IPS-NIHi7 (cell line): ENCODE measurements around the gene BRMS1L.
"Not testable (repeated sequence)": the region's sequence is repeated elsewhere in the genome, so short reads cannot be mapped to it uniquely, and the experiment has no call there.

ENCODE experiments used
- DNase-seq: peaks from one replicate; pipeline ENCODE4 v3.0.0; 2012; ENCODE audit warnings: mixed read lengths; ENCODE audit errors: extremely low spot score

Gene BRMS1L

DNA sequence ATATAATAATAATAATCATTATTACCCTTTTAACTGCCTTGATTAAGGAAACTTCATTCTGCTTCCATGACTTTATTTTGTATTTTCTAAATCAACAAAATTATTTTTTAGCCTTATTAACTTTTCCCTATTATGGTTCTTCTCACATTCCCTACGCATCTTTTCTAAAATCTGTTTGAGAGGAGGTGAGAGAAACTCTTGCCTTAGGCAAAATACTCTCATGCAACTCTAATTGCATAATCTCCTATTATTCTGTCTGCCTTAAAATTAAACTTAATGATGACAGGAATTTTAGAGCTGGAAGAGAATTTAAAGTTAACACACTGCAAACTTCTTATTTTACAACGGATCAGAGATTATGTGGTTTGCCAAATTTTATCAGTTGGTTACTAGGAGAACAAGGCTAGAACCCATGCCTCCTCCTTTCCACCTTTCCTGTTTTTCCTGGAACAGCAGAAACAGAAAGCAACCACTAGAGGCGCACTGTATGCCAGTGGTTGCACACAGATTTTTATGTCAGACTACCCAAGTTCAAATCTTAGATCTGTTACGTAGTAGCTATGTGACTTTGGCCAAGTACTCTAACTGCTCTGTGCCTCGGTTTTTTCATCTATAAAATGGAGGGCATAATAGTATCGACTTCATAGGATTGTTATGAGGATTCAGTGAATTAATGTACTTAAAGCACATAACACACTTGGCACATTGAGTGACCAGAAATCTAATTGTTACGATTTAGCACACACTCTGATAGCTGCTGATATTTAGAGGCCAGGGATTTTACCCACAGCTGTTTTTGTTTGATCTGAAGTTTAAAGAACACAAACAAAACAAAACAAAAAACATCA lies 4.3 kb upstream of the BRMS1L start:
- peak; percentile 26 for DNase-seq

GRCh38 chr14:35822501-35822900 lies 3.6 kb upstream of the BRMS1L start:
- no peak for DNase-seq

- not testable (repeated sequence) for DNase-seq
Observed at GRCh38 chr14:35824446-35825165, 1.5 kb upstream of the BRMS1L start.

GRCh38 chr14:35825968-35826217 lies 245 bp upstream of the BRMS1L start:
- no peak for DNase-seq

DNA sequence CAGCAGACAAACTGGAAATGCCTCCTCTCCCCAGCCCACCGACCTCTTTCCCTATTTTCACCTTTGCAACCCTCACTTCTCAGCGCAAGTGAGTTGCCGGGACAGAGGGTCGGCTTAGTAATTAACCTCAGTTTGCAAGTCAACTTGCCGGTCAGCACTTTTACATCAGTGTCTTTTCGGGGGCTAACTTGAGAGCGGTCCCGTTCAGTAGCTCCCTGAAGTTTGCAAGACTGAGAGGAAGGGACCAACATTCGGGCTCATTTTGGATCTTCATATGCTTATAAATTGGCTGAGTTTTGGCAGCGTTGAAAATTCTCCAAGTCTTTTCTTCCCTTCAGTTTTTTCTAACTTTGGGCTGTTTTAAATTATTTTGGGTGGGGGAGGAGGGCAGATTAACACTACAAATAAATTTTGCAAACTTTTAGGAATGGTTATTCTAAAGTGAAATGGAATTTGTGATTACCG lies 846 bp downstream of the BRMS1L start:
- no peak for DNase-seq

- DNase-seq = no peak
Observed at GRCh38 chr14:35827678-35828472, 1.7 kb downstream of the BRMS1L start.

DNA sequence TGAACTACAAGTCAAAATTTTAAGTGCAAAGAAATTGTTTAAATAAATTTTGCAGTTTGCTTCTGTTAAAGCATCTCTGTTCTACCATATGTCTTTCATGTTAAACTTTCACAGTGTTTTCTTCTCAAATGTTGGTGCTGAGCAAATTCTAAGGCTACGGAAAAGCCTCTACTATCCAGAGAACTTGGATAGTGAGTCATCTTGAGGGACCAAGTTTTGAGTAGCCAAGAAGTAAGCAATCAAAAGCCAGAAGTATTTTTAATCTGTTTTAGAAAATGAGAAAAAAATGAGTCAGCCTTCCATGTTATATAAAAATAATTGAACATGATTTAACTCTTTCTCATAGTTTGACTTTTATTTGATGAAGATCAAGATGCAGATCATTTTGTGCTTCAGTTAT lies 3.3 kb downstream of the BRMS1L start:
- no peak for DNase-seq

DNA sequence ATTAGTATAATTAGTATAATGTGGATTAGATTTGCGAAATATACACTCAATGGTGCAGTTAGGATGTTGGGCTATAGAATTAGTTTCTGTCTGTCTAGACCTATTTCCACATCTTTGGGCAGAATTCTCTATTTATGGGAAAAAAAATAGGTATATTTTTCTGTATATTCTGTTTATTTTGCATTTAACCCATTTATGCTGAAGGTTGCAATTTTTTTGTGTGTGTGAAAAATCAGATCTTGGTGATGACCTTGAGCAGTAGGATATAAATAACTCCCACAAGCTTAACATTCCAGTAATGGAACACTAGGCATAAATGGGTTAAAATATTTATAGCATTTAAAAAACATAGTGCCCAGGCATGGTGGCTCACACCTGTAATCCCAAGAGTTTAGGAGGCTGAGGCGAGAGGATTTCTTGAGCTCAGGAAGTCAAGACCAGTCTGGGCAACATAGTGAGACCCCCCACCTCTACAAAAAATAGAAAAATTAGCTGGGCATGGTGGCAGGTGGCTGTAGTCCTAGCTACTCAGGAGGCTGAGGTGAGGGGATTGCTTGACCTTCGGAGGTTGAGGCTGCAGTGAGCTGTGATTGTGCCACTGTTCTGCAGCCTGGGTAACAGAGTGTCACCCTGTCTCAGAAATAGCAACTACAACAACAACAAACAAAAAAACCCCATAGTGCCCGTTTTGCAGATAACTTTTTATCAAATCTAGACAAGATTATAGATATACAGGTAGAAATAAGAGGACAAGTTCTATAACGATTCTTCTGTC lies 9.3 kb downstream of the BRMS1L start:
- DNase-seq = no peak

DNA sequence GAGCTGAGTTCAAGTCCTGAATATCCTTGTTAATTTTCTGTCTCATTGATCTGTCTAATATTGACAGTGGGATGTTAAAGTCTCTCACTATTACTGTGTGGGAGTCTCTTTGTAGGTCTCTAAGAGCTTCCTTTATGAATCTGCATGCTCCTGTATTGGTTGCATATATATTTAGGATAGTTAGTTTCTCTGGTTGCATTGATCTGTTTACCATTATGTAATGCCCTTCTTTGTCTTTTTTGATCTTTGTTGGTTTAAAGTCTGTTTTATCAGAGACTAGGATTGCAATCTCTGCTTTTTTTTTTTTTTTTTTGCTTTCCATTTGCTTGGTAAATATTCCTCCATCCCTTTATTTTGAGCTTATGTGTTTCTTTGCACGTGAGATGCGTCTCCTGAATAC lies 15.6 kb downstream of the BRMS1L start:
- not testable (repeated sequence) for DNase-seq

- DNase-seq = not testable (repeated sequence)
Observed at GRCh38 chr14:35842245-35842644, 16.1 kb downstream of the BRMS1L start.

- no peak for DNase-seq
Observed at GRCh38 chr14:35844494-35844893, 18.4 kb downstream of the BRMS1L start.

GRCh38 chr14:35847636-35848035 lies 21.5 kb downstream of the BRMS1L start:
- DNase-seq = no peak

DNA sequence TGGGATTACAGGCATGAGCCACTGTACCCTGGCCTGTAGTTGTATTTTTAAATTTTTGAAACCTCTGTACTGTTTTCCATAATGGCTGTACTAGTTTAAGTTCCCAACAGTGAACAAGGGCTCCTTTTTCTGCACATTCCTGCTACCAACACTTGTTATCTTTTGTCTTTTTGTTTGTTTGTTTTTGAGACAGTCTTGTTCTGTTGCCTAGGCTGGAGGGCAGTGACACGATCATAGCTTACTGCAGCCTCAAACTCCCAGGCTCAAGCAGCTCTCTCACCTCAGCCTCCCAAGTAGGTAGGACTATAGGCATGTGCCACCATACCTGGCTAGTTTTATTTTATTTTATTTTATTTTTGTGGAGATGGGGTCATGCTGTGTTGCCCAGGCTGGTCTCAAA lies 23.0 kb downstream of the BRMS1L start:
- no peak for DNase-seq

DNA sequence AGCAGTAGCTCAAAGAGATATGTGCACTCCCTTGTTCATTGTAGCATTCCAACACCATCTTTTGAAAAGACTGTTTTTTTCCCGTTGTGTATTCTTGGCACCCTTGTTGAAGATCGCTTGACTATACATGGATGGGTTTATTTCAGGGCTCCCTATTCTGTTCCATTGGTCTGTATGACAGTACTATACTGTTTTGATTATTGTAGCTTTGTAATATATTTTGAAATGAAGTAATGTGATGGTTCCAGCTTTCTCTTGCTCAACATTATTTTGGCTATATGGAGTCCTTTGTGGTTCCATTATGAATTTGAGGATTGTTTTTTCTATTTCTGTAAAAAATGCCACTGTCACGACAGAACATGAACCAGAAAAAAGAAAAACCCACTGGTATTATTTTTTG lies 25.7 kb downstream of the BRMS1L start:
- DNase-seq = no peak

DNA sequence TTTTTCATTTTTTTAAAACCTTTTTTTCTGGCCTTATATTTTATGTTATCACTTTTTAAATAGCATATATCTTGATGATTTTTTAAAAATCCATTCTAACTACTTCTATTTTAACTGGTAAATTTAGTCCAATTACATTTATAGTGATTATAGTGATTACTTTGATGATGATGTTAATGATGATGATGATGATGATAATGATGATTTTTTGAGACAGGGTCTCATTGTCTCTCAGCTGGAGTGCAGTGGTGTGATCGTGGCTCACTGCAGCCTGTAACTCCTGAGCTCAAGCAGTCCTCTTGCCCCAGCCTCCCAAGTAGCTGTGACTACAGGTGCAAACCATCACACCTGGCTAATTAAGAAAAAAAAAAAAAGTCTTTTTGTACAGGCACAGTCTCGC lies 27.1 kb downstream of the BRMS1L start:
- DNase-seq = no peak

DNA sequence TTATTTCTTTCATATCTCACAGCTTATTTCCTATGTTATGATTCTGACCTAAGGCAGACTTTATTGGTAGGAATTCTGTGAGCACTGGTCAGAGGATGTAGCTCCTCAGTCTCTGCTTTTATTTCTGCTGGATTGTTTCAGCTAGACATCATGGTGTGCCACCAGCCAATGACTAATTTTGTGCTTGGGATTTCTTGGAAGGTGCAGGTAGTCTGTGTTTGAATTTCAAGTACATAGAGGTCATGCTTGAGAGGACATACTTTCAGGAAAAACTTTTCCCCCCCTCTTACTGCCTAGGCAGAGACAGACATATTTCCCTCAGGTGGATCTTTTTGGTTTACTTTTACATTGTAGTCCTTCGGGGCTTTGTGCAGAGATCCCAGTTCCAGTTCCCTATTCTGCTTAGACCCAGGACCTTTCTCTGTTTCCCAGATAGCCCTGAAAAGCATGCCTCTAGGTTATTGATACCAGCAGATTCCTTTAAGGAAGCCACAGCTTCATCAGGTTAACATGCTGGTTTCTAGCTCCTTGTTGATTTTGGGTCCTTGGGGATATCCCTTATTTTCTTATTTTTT lies 28.6 kb downstream of the BRMS1L start:
- no peak for DNase-seq

DNA sequence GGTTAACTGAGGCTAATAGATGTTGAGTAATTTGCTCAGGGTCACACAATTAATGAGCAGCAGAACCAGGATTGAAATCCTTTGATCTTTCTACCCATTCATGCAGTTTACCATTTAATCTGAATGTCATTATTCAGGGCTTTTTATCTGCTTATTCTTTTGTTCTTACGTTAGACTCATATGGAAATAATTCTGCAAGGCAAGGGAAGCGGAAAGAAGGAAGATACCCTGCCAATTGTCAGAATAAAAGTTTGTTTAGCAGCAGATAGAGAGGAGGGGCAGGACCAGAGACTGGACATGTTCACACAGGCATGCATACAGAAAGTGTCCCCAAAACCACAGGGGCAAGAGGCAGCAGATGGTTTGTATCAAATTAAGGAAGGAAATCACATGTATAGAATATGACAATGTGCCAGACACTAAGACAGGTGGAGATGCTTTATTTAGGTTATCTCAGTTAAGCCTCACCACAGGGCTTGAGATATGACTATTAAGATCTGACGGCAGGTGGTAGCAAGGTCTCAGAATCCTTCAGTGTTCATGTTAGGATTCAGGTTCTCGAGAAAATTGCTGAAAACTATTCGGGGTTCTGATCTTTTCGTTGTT lies 29.8 kb downstream of the BRMS1L start:
- DNase-seq = no peak

GRCh38 chr14:35858521-35859209 lies 32.5 kb downstream of the BRMS1L start:
- DNase-seq = no peak

GRCh38 chr14:35861204-35861868 lies 35.2 kb downstream of the BRMS1L start:
- DNase-seq = no peak
